ENCODE measurements around the gene MBP.

MBP gene

DNA sequence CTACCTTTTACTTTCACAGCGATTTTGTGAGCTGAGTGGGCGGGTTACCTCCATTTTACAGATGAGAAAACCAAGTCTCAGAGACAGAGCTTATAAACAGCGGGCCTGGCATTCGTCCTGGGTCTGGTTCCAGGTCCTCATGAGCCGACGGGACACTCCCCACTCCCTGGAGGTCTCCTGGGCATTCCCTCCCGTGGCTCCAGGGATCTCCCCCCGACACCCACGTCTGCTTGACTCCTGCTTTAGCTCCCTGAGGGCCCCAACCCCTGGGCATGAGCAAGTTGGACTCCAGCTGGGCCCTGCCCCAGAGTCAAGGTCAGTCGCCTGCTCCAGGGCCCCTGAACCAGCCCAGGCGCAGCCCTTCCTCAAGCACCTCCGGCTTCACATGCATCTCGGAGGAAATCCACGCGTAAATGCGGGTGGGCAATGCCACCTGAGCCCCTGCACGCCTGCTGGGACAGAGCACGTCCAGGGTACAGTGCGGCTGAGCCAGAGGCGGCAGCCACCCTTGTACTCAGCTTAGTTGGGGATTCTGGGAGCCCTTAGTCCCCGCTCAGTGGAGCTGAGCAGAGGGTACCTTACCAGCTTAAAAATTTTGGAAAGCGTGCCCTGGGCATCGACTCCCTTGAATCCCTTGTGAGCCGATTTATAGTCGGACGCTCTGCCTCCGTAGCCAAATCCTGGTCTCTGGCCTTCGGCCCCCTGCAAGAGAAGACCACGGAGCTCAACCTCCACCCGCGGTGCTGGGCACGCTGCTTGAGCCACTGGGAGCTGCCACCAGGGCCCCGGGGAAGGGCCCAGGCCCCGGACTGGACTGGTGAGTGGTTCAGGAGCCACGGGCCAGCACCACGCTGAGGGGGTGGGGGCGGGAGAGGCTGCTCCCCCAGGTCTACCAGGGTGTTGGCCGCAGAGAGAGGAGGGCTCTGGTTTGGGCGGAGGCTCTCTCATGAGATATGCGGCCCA is 148.1 kb downstream of the MBP start:
- H3K4me3 ChIP-seq (ENCODE audit: low read depth in 1 of 2, low read length in 2 of 2), result no peak overlapping the region
- no peaks in the 10 kb centered on the region for H3K36me3 ChIP-seq (ENCODE audit: control insufficient read depth in 1 of 2, insufficient read depth in 2 of 2, low read length in 2 of 2)
- H3K9me3 ChIP-seq (ENCODE audit: control insufficient read depth in 1 of 2, low read length in 2 of 2), result no peaks in the 10 kb centered on the region
- H3K27ac ChIP-seq (ENCODE audit: low read length), result no peak overlapping the region
- peaks cover 0 to 5% of the 10 kb centered on the region in 2 donors for H3K4me1 ChIP-seq (ENCODE audit: control insufficient read depth in 1 of 2, insufficient read depth in 2 of 2, low read length in 2 of 2)
- no peaks in the 10 kb centered on the region for H3K27me3 ChIP-seq (ENCODE audit: low read depth, low read length)

GRCh38 chr18:76983613-76984051 is 149.0 kb downstream of the MBP start:
- H3K4me3 ChIP-seq (ENCODE audit: low read depth in 1 of 2, low read length in 2 of 2), result no peak overlapping the region
- H3K4me1 ChIP-seq (ENCODE audit: control insufficient read depth in 1 of 2, insufficient read depth in 2 of 2, low read length in 2 of 2), result peaks cover 0 to 5% of the 10 kb centered on the region in 2 donors
- no peaks in the 10 kb centered on the region for H3K9me3 ChIP-seq (ENCODE audit: control insufficient read depth in 1 of 2, low read length in 2 of 2)
- no peak overlapping the region for H3K27ac ChIP-seq (ENCODE audit: low read length)
- H3K27me3 ChIP-seq (ENCODE audit: low read depth, low read length), result no peaks in the 10 kb centered on the region
- H3K36me3 ChIP-seq (ENCODE audit: control insufficient read depth in 1 of 2, insufficient read depth in 2 of 2, low read length in 2 of 2), result no peaks in the 10 kb centered on the region

- Histone ChIP-seq H3K36me3 (ENCODE audit: control insufficient read depth in 1 of 2, insufficient read depth in 2 of 2, low read length in 2 of 2) (no peaks in the 10 kb centered on the region), H3K4me3 (ENCODE audit: low read depth in 1 of 2, low read length in 2 of 2) (no peak overlapping the region), H3K4me1 (ENCODE audit: control insufficient read depth in 1 of 2, insufficient read depth in 2 of 2, low read length in 2 of 2) (peaks cover 0 to 5% of the 10 kb centered on the region in 2 donors), H3K9me3 (ENCODE audit: control insufficient read depth in 1 of 2, low read length in 2 of 2) (no peaks in the 10 kb centered on the region), H3K27me3 (ENCODE audit: low read depth, low read length) (no peaks in the 10 kb centered on the region), H3K27ac (ENCODE audit: low read length) (no peak overlapping the region)
These were observed 149.6 kb downstream of the MBP start for GRCh38 chr18:76982841-76983583.

GRCh38 chr18:76982038-76982437 is 150.5 kb downstream of the MBP start:
- no peaks in the 10 kb centered on the region for H3K9me3 ChIP-seq (ENCODE audit: control insufficient read depth in 1 of 2, low read length in 2 of 2)
- no peaks in the 10 kb centered on the region for H3K36me3 ChIP-seq (ENCODE audit: control insufficient read depth in 1 of 2, insufficient read depth in 2 of 2, low read length in 2 of 2)
- H3K27ac ChIP-seq (ENCODE audit: low read length), result no peak overlapping the region
- no peak overlapping the region for H3K4me3 ChIP-seq (ENCODE audit: low read depth in 1 of 2, low read length in 2 of 2)
- peaks cover 0 to 5% of the 10 kb centered on the region in 2 donors for H3K4me1 ChIP-seq (ENCODE audit: control insufficient read depth in 1 of 2, insufficient read depth in 2 of 2, low read length in 2 of 2)
- no peaks in the 10 kb centered on the region for H3K27me3 ChIP-seq (ENCODE audit: low read depth, low read length)

DNA sequence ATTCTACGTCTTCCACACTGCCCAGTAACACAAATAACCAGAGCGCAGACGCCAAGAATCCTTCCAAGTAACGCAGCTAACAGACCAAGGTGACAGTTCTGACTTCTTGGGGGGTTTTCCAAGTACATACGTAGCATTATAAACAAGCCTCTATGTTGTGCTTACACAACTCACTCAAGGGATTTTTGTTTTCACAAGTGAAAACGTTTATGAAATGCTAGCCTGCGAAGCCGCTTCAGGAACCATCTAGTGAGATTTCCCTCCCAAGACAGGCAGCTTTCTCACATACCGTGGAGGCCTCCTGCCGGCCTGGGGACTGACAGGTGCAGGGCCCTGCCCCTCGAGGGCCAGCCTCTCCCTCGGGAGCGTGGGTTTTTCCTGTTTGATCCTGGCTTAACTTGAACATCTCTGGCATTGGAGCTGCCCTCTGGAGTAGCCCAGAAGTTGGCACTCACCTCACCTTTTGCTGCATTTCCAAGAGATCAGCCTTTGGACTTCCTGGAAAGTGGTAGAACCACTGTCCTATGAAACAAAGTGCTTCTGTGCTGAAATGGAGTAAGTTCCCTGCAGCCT is 151.1 kb downstream of the MBP start:
- no peak overlapping the region for H3K4me3 ChIP-seq (ENCODE audit: low read depth in 1 of 2, low read length in 2 of 2)

GRCh38 chr18:76980663-76981395 is 151.8 kb downstream of the MBP start:
- Histone ChIP-seq H3K9me3 (ENCODE audit: control insufficient read depth in 1 of 2, low read length in 2 of 2) (no peaks in the 10 kb centered on the region), H3K27me3 (ENCODE audit: low read depth, low read length) (no peaks in the 10 kb centered on the region), H3K27ac (ENCODE audit: low read length) (no peak overlapping the region), H3K36me3 (ENCODE audit: control insufficient read depth in 1 of 2, insufficient read depth in 2 of 2, low read length in 2 of 2) (no peaks in the 10 kb centered on the region), H3K4me1 (ENCODE audit: control insufficient read depth in 1 of 2, insufficient read depth in 2 of 2, low read length in 2 of 2) (peaks cover 0 to 5% of the 10 kb centered on the region in 2 donors), H3K4me3 (ENCODE audit: low read depth in 1 of 2, low read length in 2 of 2) (no peak overlapping the region)

More for the DNA sequence above, 151.1 kb downstream of the MBP start:
- Histone ChIP-seq H3K9me3 (ENCODE audit: control insufficient read depth in 1 of 2, low read length in 2 of 2) (no peaks in the 10 kb centered on the region), H3K36me3 (ENCODE audit: control insufficient read depth in 1 of 2, insufficient read depth in 2 of 2, low read length in 2 of 2) (no peaks in the 10 kb centered on the region), H3K27me3 (ENCODE audit: low read depth, low read length) (no peaks in the 10 kb centered on the region), H3K27ac (ENCODE audit: low read length) (no peak overlapping the region), H3K4me1 (ENCODE audit: control insufficient read depth in 1 of 2, insufficient read depth in 2 of 2, low read length in 2 of 2) (peaks cover 0 to 5% of the 10 kb centered on the region in 2 donors)

DNA sequence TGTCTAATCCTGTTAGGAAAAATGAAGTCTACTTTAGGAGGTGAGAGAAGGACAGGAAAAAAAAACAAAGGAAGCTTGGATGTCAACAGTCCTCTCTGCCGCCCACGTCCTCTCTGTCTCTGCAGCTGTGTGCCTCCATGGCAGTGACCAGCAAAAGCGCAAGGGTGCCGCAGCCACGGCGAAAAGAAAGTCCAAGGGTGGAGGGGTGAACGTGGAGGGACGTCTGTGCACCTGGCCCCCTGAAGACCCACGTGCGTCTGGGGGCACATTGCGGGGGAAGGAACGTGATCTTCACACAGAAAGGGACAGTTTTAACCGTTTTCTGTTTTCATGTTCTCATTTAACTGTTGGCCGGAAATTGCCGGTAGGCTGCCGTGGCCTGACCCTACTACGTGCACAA is 152.7 kb downstream of the MBP start:
- Histone ChIP-seq H3K27ac (ENCODE audit: low read length) (no peak overlapping the region), H3K36me3 (ENCODE audit: control insufficient read depth in 1 of 2, insufficient read depth in 2 of 2, low read length in 2 of 2) (no peaks in the 10 kb centered on the region), H3K4me1 (ENCODE audit: control insufficient read depth in 1 of 2, insufficient read depth in 2 of 2, low read length in 2 of 2) (peaks cover 0 to 5% of the 10 kb centered on the region in 2 donors), H3K27me3 (ENCODE audit: low read depth, low read length) (no peaks in the 10 kb centered on the region), H3K4me3 (ENCODE audit: low read depth in 1 of 2, low read length in 2 of 2) (no peak overlapping the region), H3K9me3 (ENCODE audit: control insufficient read depth in 1 of 2, low read length in 2 of 2) (no peaks in the 10 kb centered on the region)

GRCh38 chr18:76979111-76979751 is 153.4 kb downstream of the MBP start:
- Histone ChIP-seq H3K27me3 (ENCODE audit: low read depth, low read length) (no peaks in the 10 kb centered on the region), H3K4me1 (ENCODE audit: control insufficient read depth in 1 of 2, insufficient read depth in 2 of 2, low read length in 2 of 2) (peaks cover 0 to 5% of the 10 kb centered on the region in 2 donors), H3K27ac (ENCODE audit: low read length) (no peak overlapping the region), H3K9me3 (ENCODE audit: control insufficient read depth in 1 of 2, low read length in 2 of 2) (no peaks in the 10 kb centered on the region), H3K36me3 (ENCODE audit: control insufficient read depth in 1 of 2, insufficient read depth in 2 of 2, low read length in 2 of 2) (no peaks in the 10 kb centered on the region), H3K4me3 (ENCODE audit: low read depth in 1 of 2, low read length in 2 of 2) (no peak overlapping the region)

DNA sequence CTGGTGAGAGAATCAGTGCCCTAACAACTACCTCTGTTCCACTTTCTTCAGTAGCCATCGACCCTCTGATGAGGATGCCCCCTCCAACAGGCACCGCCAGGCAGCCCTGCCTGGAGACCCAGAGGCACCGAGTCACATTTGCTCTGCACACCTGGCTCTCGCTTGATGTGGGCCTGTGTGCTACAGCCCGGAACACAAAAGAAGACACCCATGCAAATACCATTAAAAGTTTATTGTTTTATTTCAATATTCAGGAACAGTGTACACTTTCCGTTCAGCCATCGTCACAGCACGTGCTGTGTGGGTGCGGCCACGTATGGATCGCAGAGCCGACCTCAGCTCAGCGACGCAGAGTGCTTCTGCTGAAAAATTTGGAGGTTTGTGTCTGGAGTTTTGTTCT is 154.0 kb downstream of the MBP start:
- H3K27ac ChIP-seq (ENCODE audit: low read length), result no peak overlapping the region

GRCh38 chr18:76977684-76978232 is 154.8 kb downstream of the MBP start:
- no peaks in the 10 kb centered on the region for H3K27me3 ChIP-seq (ENCODE audit: low read depth, low read length)
- no peak overlapping the region for H3K27ac ChIP-seq (ENCODE audit: low read length)
- no peaks in the 10 kb centered on the region for H3K9me3 ChIP-seq (ENCODE audit: control insufficient read depth in 1 of 2, low read length in 2 of 2)
- no peaks in the 10 kb centered on the region for H3K36me3 ChIP-seq (ENCODE audit: control insufficient read depth in 1 of 2, insufficient read depth in 2 of 2, low read length in 2 of 2)
- H3K4me1 ChIP-seq (ENCODE audit: control insufficient read depth in 1 of 2, insufficient read depth in 2 of 2, low read length in 2 of 2), result no peaks in the 10 kb centered on the region
- no peak overlapping the region for H3K4me3 ChIP-seq (ENCODE audit: low read depth in 1 of 2, low read length in 2 of 2)

More for the DNA sequence above, 154.0 kb downstream of the MBP start:
- Histone ChIP-seq H3K27me3 (ENCODE audit: low read depth, low read length) (no peaks in the 10 kb centered on the region), H3K4me1 (ENCODE audit: control insufficient read depth in 1 of 2, insufficient read depth in 2 of 2, low read length in 2 of 2) (peaks cover 0 to 5% of the 10 kb centered on the region in 2 donors), H3K9me3 (ENCODE audit: control insufficient read depth in 1 of 2, low read length in 2 of 2) (no peaks in the 10 kb centered on the region), H3K4me3 (ENCODE audit: low read depth in 1 of 2, low read length in 2 of 2) (no peak overlapping the region), H3K36me3 (ENCODE audit: control insufficient read depth in 1 of 2, insufficient read depth in 2 of 2, low read length in 2 of 2) (no peaks in the 10 kb centered on the region)
